A673 (cell line): Measurements from ENCODE around the gene NOD1. TPM values are rescaled to one million over a fixed set of nuclear protein-coding genes. Genes with fewer than 3 reads are reported as not detected.

ENCODE experiments used
- BruUV-seq: library from RNA; stranded (reverse); fragments of 400-500 nt; replicated peaks from 2 replicates; lab custom pipeline; 2021; lab: Mats Ljungman, UMichigan
- CTCF ChIA-PET: fragments of 300-600 bp; sonication (Branson Sonifier 250); formaldehyde crosslinking; loops from one replicate; lab custom pipeline; 2022; ENCODE audit warnings: antibody characterized with exemption; lab: Charles Lee
- POLR2A ChIA-PET: fragments of 300-600 bp; sonication (Branson Sonifier 250); formaldehyde crosslinking; loops from one replicate; lab custom pipeline; 2022; ENCODE audit warnings: antibody characterized with exemption; ENCODE audit not compliant: low non-redundant PET; lab: Charles Lee
- DNase-seq: peaks from one replicate; pipeline ENCODE4 v3.0.0-alpha.2; 2015; ENCODE audit warnings: low spot score
- H3K27ac ChIP-seq: fragments of 200-600 bp; sonication (generic); 2 replicates; pipeline ENCODE4 v1.5.1; 2016; ENCODE audit warnings: mixed run types, low read depth, mild to moderate bottlenecking, mixed read lengths, antibody characterized with exemption, low read length; ENCODE audit not compliant: poor library complexity, severe bottlenecking
- H3K27me3 ChIP-seq: fragments of 200-600 bp; sonication (generic); replicated peaks from 2 replicates; pipeline ENCODE4 v1.6.1; 2017; ENCODE audit warnings: mixed run types, low read depth, mild to moderate bottlenecking, mixed read lengths, antibody characterized with exemption, low read length; ENCODE audit not compliant: insufficient read depth, poor library complexity
- H3K36me3 ChIP-seq: fragments of 200-600 bp; sonication (generic); 2 replicates; pipeline ENCODE4 v1.6.1; 2016; ENCODE audit warnings: mixed run types, mild to moderate bottlenecking, mixed read lengths, antibody characterized with exemption, low read length; ENCODE audit not compliant: insufficient read depth, poor library complexity, severe bottlenecking
- H3K4me1 ChIP-seq: fragments of 200-600 bp; sonication (generic); 2 replicates; pipeline ENCODE4 v1.6.1; 2017; ENCODE audit warnings: mixed run types, mild to moderate bottlenecking, mixed read lengths, antibody characterized with exemption, low read length; ENCODE audit not compliant: insufficient read depth, poor library complexity, severe bottlenecking
- H3K4me3 ChIP-seq: fragments of 200-600 bp; sonication (generic); 2 replicates; pipeline ENCODE4 v1.5.1; 2016; ENCODE audit warnings: low read depth, mixed run types, mild to moderate bottlenecking, mixed read lengths, low read length; ENCODE audit not compliant: poor library complexity, severe bottlenecking
- H3K9me3 ChIP-seq: fragments of 200-600 bp; sonication (generic); 2 replicates; pipeline ENCODE4 v1.6.1; 2016; ENCODE audit warnings: mixed run types, low read depth, mild to moderate bottlenecking, mixed read lengths, antibody characterized with exemption, low read length; ENCODE audit not compliant: poor library complexity, severe bottlenecking
- CTCF ChIP-seq: fragments of 300-800, 200-600 bp; sonication (generic); conservative IDR thresholded peaks from 2 replicates; pipeline ENCODE4 v1.5.1; 2017; ENCODE audit warnings: low read depth, mild to moderate bottlenecking, antibody characterized with exemption, low read length, moderate library complexity, mixed read lengths
- EZH2 ChIP-seq: fragments of 200-600 bp; sonication (generic); IDR thresholded peaks from 2 replicates; pipeline ENCODE4 v1.6.1; 2017; ENCODE audit warnings: borderline replicate concordance, low read depth, mild to moderate bottlenecking, mixed read lengths, antibody characterized with exemption, low read length; ENCODE audit not compliant: poor library complexity, severe bottlenecking
- intact Hi-C: fragments of 100-400 bp; cut with micrococcal nuclease; formaldehyde crosslinking; loops from one replicate; pipeline ENCODE4 v1.10.0; 2022; ENCODE audit not compliant: unreplicated experiment
- total RNA-seq: library from RNA; stranded (reverse); gene quantifications from 2 replicates; pipeline ENCODE4 v1.2.3, GENCODE V29; 2021

NOD1 gene
- total RNA-seq, 1 experiment from 2014 or later, result 2.3 TPM

- Histone ChIP-seq H3K36me3 (no peaks in the 10 kb centered on the region), H3K9me3 (no peaks in the 10 kb centered on the region), H3K4me3 (no peak overlapping the region), H3K4me1 (no peaks in the 10 kb centered on the region), H3K27ac (no peak overlapping the region), H3K27me3 (no peaks in the 10 kb centered on the region)
- TF ChIP-seq EZH2 (no peak), CTCF (no peak)
- ChIA-PET POLR2A (no interaction called here), CTCF (no interaction called here)
- BruUV-seq, result no TSS peak
- DNase-seq, result no peak
- intact Hi-C loops, result no loop called here
Observed at GRCh38 chr7:30464231-30464671, 14.3 kb downstream of the NOD1 start.

- H3K9me3 ChIP-seq, result no peaks in the 10 kb centered on the region
- POLR2A ChIA-PET, result no interaction called here
- no peak for DNase-seq
- CTCF ChIA-PET, result no interaction called here
- H3K4me1 ChIP-seq, result no peaks in the 10 kb centered on the region
- intact Hi-C loops, result no loop called here
- H3K27ac ChIP-seq, result no peak overlapping the region
- H3K4me3 ChIP-seq, result no peak overlapping the region
- TF ChIP-seq EZH2, result no peak
- H3K36me3 ChIP-seq, result no peaks in the 10 kb centered on the region
- H3K27me3 ChIP-seq, result no peaks in the 10 kb centered on the region
- BruUV-seq, result no TSS peak
Observed at GRCh38 chr7:30463405-30464145, 15.0 kb downstream of the NOD1 start.

- Histone ChIP-seq H3K36me3 (no peaks in the 10 kb centered on the region), H3K4me1 (no peaks in the 10 kb centered on the region), H3K27ac (no peak overlapping the region), H3K27me3 (no peaks in the 10 kb centered on the region), H3K4me3 (no peak overlapping the region), H3K9me3 (no peaks in the 10 kb centered on the region)
- BruUV-seq, result no TSS peak
- DNase-seq, result no peak
- TF ChIP-seq CTCF (no peak), EZH2 (no peak)
- CTCF ChIA-PET, result no interaction called here
- intact Hi-C loops, result no loop called here
- POLR2A ChIA-PET, result no interaction called here
Observed at GRCh38 chr7:30462179-30462578, 16.4 kb downstream of the NOD1 start.

- CTCF ChIA-PET, result no interaction called here
- POLR2A ChIA-PET, result no interaction called here
- no peaks in the 10 kb centered on the region for H3K4me1 ChIP-seq
- no peak overlapping the region for H3K27ac ChIP-seq
- intact Hi-C loops, result no loop called here
- no peaks in the 10 kb centered on the region for H3K27me3 ChIP-seq
- no peaks in the 10 kb centered on the region for H3K36me3 ChIP-seq
- TF ChIP-seq CTCF (no peak), EZH2 (no peak)
- DNase-seq, result no peak
- H3K9me3 ChIP-seq, result no peaks in the 10 kb centered on the region
- no peak overlapping the region for H3K4me3 ChIP-seq
- BruUV-seq, result no TSS peak
Observed at GRCh38 chr7:30460246-30460633, 18.3 kb downstream of the NOD1 start.
